ENCODE measurements around the gene FBXO3.
"Not testable (repeated sequence)": the region's sequence is repeated elsewhere in the genome, so short reads cannot be mapped to it uniquely, and the experiment has no call there.

FBXO3 gene, protein sequence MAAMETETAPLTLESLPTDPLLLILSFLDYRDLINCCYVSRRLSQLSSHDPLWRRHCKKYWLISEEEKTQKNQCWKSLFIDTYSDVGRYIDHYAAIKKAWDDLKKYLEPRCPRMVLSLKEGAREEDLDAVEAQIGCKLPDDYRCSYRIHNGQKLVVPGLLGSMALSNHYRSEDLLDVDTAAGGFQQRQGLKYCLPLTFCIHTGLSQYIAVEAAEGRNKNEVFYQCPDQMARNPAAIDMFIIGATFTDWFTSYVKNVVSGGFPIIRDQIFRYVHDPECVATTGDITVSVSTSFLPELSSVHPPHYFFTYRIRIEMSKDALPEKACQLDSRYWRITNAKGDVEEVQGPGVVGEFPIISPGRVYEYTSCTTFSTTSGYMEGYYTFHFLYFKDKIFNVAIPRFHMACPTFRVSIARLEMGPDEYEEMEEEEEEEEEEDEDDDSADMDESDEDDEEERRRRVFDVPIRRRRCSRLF

DNA sequence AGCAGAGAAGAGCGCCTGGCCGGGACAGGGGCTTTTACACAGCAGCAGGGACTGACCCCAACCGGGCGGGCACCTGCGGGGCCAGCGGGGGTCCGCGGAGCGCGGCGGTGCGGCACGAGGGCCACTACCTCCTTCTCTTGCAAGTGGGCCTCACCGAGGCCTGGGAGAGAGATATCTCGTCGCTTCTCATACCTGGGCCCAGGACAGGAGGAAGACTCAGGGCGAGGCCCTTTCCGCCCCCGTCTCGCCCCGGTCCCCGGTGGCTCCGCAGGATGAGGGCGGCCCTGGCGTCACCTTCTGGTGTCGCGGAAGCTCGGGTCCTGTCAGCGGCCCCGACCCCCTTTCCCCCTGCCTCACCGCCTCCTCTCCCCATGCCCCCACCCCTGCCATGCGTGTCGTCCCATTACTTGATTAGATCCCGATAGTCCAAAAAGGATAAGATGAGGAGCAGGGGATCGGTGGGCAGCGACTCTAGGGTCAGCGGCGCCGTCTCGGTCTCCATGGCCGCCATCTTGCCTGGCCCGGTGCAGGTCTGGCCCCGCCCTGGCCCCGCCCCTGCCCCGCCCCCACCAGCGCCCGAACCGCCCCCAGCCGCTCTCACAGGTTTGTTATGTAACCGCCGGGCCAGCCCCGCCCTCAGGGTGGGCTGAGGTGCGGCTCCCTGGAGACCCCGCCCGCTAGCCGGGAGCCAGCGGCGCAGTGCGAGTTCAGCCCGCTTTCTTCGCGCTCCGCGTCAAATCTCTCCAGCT lies at the start of gene FBXO3:
FBXO3 (minus strand) TSS at position 534 of the 749 bp plus-strand sequence; CDS start at position 511, 23 bp downstream.
- peaks cover 33% of the 10 kb centered on the region for H3K4me1 Mint-ChIP-seq
- peak within 1 kb of the TSS; percentile 92 to 99 (median 97) for H3K4me3 Mint-ChIP-seq
- peaks cover 10% of the 10 kb centered on the region for H3K36me3 Mint-ChIP-seq (ENCODE audit: low read depth)
- TF ChIP-seq, protein P1, sequence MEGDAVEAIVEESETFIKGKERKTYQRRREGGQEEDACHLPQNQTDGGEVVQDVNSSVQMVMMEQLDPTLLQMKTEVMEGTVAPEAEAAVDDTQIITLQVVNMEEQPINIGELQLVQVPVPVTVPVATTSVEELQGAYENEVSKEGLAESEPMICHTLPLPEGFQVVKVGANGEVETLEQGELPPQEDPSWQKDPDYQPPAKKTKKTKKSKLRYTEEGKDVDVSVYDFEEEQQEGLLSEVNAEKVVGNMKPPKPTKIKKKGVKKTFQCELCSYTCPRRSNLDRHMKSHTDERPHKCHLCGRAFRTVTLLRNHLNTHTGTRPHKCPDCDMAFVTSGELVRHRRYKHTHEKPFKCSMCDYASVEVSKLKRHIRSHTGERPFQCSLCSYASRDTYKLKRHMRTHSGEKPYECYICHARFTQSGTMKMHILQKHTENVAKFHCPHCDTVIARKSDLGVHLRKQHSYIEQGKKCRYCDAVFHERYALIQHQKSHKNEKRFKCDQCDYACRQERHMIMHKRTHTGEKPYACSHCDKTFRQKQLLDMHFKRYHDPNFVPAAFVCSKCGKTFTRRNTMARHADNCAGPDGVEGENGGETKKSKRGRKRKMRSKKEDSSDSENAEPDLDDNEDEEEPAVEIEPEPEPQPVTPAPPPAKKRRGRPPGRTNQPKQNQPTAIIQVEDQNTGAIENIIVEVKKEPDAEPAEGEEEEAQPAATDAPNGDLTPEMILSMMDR (IDR thresholded peaks at IDR 0.05; ENCODE audit: unreplicated experiment in 3 of 3), result no peak
- peaks cover 16% of the 10 kb centered on the region for H3K27me3 Mint-ChIP-seq (ENCODE audit: low read depth)
- H3K27ac Mint-ChIP-seq, result peak within 1 kb of the TSS; percentile 5 to 88 (median 82)
- H3K9me3 Mint-ChIP-seq, result no peaks in the 10 kb centered on the region

DNA sequence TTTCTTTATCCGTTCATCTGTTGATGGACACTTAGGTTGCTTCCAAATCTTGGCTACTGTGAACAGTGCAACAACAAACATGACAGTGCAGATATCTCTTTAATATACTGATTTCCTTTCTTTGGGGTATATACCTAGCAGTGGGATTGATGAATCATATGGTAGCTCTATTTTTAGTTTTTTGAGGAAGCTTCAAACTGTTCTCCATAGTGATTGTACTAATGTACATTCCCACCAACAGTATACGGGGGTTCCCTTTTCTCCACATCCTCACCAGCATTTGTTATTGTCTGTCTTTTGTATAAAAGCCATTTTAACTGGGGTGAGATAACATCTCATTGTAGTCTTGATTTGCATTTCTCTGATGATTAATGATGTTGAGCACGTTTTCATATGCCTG lies 48.7 kb upstream of the FBXO3 start:
- H3K27me3 Mint-ChIP-seq (ENCODE audit: low read depth), result peaks cover 51% of the 10 kb centered on the region
- not testable (repeated sequence) for H3K9me3 Mint-ChIP-seq; H3K36me3 Mint-ChIP-seq (ENCODE audit: low read depth); H3K4me3 Mint-ChIP-seq; H3K4me1 Mint-ChIP-seq; H3K27ac Mint-ChIP-seq

DNA sequence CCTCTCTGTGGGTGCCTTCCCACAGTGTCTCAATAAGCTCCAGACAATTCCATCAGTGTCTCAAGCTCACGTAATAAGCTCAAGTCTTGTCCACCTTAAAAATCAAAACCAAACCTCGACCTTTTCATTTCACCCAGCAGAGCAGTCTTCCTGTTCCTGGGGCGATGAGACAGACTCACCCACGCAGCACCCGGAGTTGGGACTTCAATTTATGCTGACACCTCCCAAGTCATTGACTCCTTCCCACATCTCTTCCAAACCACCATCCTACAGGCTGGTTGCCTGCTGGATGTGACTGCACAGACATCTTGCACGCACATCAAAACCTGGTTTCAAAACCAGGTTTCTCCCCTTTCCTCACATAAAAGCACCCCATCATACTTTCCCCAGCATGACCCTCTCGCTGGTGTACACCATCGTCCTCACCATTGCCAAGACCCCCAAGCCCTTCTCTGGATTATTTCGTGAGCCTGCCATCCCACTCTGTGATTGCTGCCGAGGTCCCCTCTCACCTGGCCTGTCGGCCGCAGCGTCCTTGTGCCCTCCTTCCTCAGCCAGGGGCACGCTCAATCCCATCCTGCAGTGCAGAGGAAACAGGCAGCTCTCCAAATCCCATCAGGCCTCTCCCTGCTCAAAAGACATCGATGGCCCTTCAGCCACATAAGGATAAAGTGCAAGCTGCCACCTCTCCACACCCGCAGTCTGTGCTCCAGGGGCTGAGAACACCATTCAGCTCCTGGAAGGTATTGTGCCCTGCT lies 45.1 kb upstream of the FBXO3 start:
- Mint-ChIP-seq H3K27ac (no peak overlapping the region), H3K4me1 (no peaks in the 10 kb centered on the region), H3K9me3 (no peaks in the 10 kb centered on the region), H3K4me3 (no peak overlapping the region), H3K27me3 (ENCODE audit: low read depth) (peaks cover 44% of the 10 kb centered on the region), H3K36me3 (ENCODE audit: low read depth) (no peaks in the 10 kb centered on the region)
- TF ChIP-seq, protein P1 (IDR thresholded peaks at IDR 0.05; ENCODE audit: unreplicated experiment in 3 of 3), result no peak

DNA sequence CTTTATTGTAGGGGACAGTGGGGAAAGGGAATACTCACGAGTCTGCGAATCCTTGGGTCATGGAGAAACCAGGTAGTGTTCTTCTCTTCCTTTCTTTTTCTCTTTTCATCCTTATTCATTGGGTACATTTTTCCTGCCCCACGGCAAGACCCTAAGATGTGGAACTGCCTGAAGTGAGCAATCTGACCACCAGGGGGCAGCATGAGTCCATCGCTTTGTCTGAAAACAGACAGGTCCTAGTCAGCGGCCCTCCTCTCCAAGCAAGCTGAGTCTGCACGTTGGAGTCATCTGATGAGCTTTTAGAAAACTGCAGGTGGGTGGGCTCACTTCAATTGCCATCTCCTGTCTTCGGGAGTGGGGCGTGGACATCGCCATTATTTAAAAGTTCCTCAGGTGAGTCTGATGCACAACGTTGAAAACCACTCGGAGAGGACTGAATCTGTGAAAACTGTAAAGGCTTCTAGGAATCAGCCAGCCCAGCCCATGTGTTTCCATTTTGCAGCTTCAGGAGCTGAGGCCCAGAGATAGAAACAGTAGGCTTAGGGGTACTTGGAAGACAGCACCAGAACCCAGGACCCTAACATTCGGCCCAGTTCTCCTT lies 34.0 kb upstream of the FBXO3 start:
- Mint-ChIP-seq H3K27me3 (ENCODE audit: low read depth) (peaks cover 5% of the 10 kb centered on the region), H3K4me1 (no peaks in the 10 kb centered on the region), H3K27ac (no peak overlapping the region), H3K36me3 (ENCODE audit: low read depth) (no peaks in the 10 kb centered on the region), H3K4me3 (no peak overlapping the region), H3K9me3 (no peaks in the 10 kb centered on the region)
- TF ChIP-seq, protein P1 (IDR thresholded peaks at IDR 0.05; ENCODE audit: unreplicated experiment in 3 of 3), result peak; percentile 86 to 92 (median 87)

DNA sequence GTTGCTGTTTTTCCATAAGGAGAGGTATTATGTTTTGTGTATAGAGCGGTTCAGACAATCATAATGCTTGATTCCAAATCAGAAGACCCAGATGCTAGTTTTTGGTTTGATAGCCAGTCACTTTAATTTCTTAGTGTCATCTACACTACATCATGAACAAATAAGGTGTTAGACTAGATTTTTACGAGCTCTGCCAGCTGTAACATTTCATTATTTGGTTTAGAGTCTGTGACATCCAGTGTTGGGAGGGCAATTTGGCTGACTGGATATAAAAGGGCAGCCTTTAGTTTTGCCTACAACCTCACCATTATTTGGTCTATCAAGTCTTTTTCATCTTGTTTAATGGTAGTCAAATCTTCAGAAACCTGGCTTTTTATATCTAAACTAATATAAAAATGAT lies 30.2 kb upstream of the FBXO3 start:
- TF ChIP-seq, protein P1 (IDR thresholded peaks at IDR 0.05; ENCODE audit: unreplicated experiment in 3 of 3), result no peak
- peak overlapping the region in 1 of 3 experiments; percentile 27 for H3K27ac Mint-ChIP-seq
- no peaks in the 10 kb centered on the region for H3K36me3 Mint-ChIP-seq (ENCODE audit: low read depth)
- peaks cover 39% of the 10 kb centered on the region for H3K27me3 Mint-ChIP-seq (ENCODE audit: low read depth)
- no peaks in the 10 kb centered on the region for H3K9me3 Mint-ChIP-seq
- H3K4me1 Mint-ChIP-seq, result peaks cover 20% of the 10 kb centered on the region
- H3K4me3 Mint-ChIP-seq, result no peak overlapping the region
